GM12865 (cell line): ENCODE data around the gene NKX1-1.

Experiments used
- DNase-seq: peaks from one replicate; pipeline ENCODE4 v3.0.0; 2010; ENCODE audit warnings: low read depth
- H3K4me3 ChIP-seq: 2 replicates; pipeline ENCODE4 v1.5.1; 2011; ENCODE audit warnings: mild to moderate bottlenecking, low read depth, low read length, control low read depth
- CTCF ChIP-seq: IDR thresholded peaks from 2 replicates; pipeline ENCODE4 v1.5.1; 2011; ENCODE audit warnings: low read length, control low read depth, low read depth, inconsistent platforms; ENCODE audit not compliant: insufficient read depth; ENCODE audit errors: missing control alignments

Gene NKX1-1

GRCh38 chr4:1416051-1416947, 10.1 kb upstream of the NKX1-1 start:
- no peak overlapping the region for H3K4me3 ChIP-seq
- no peak for DNase-seq
- TF ChIP-seq CTCF = no peak

GRCh38 chr4:1415681-1415981, 9.4 kb upstream of the NKX1-1 start:
- H3K4me3 ChIP-seq = no peak overlapping the region
- no peak for TF ChIP-seq CTCF
- DNase-seq = no peak

- no peak overlapping the region for H3K4me3 ChIP-seq
- no peak for TF ChIP-seq CTCF
- DNase-seq = no peak
Observed at GRCh38 chr4:1414831-1415680, 8.8 kb upstream of the NKX1-1 start.

GRCh38 chr4:1413687-1414479, 7.6 kb upstream of the NKX1-1 start:
- no peak for DNase-seq
- no peak overlapping the region for H3K4me3 ChIP-seq
- TF ChIP-seq CTCF = no peak

- no peak overlapping the region for H3K4me3 ChIP-seq
- DNase-seq = no peak
- TF ChIP-seq CTCF = no peak
Observed at GRCh38 chr4:1413204-1413663, 7.0 kb upstream of the NKX1-1 start.

- no peak for TF ChIP-seq CTCF
- no peak for DNase-seq
- H3K4me3 ChIP-seq = no peak overlapping the region
Observed at GRCh38 chr4:1412376-1413203, 6.3 kb upstream of the NKX1-1 start.
